GM23248 (cell line): ENCODE measurements around the gene KCNQ5. TPM values are rescaled to one million over a fixed set of nuclear protein-coding genes. Genes with fewer than 3 reads are reported as not detected.

ENCODE experiments used
- DNase-seq: peaks from one replicate; pipeline ENCODE4 v3.0.0-alpha.2; 2015
- H2AFZ ChIP-seq: fragments of 200-600 bp; sonication (generic); 2 replicates; pipeline ENCODE4 v1.6.1; 2016; ENCODE audit warnings: antibody characterized with exemption
- H3F3A ChIP-seq: fragments of 200-600 bp; sonication (generic); 2 replicates; pipeline ENCODE4 v1.6.1; 2016; ENCODE audit warnings: mild to moderate bottlenecking, antibody characterized with exemption, mixed run types; ENCODE audit not compliant: insufficient read depth
- H3K27ac ChIP-seq: fragments of 200-600 bp; sonication (generic); 2 replicates; pipeline ENCODE4 v1.5.1; 2016; ENCODE audit warnings: mild to moderate bottlenecking
- H3K27me3 ChIP-seq: fragments of 200-600 bp; sonication (generic); replicated peaks from 2 replicates; pipeline ENCODE4 v1.6.1; 2016; ENCODE audit warnings: mild to moderate bottlenecking; ENCODE audit not compliant: insufficient read depth
- H3K36me3 ChIP-seq: fragments of 200-600 bp; sonication (generic); 2 replicates; pipeline ENCODE4 v1.6.1; 2016; ENCODE audit warnings: low read depth, mild to moderate bottlenecking
- H3K4me1 ChIP-seq: fragments of 200-600 bp; sonication (generic); 2 replicates; pipeline ENCODE4 v1.6.1; 2016; ENCODE audit warnings: mild to moderate bottlenecking; ENCODE audit not compliant: insufficient read depth
- H3K4me2 ChIP-seq: fragments of 200-600 bp; sonication (generic); one replicate; pipeline ENCODE4 v1.6.1; 2016; ENCODE audit warnings: mild to moderate bottlenecking; ENCODE audit not compliant: unreplicated experiment
- H3K4me3 ChIP-seq: fragments of 200-600 bp; sonication (generic); 2 replicates; pipeline ENCODE4 v1.5.1; 2016; ENCODE audit warnings: mild to moderate bottlenecking
- H3K79me2 ChIP-seq: fragments of 200-600 bp; sonication (generic); 2 replicates; pipeline ENCODE4 v1.6.1; 2016; ENCODE audit warnings: mild to moderate bottlenecking; ENCODE audit not compliant: insufficient read depth
- H3K9ac ChIP-seq: fragments of 200-600 bp; sonication (generic); 2 replicates; pipeline ENCODE4 v1.6.1; 2016; ENCODE audit warnings: mild to moderate bottlenecking
- H3K9me2 ChIP-seq: fragments of 200-600 bp; sonication (generic); 2 replicates; pipeline ENCODE4 v1.6.1; 2016; ENCODE audit warnings: mixed run types, mild to moderate bottlenecking, moderate library complexity; ENCODE audit not compliant: insufficient read depth
- H3K9me3 ChIP-seq: fragments of 200-600 bp; sonication (generic); one replicate; pipeline ENCODE4 v1.6.1; 2017; ENCODE audit warnings: low read depth
- H4K20me1 ChIP-seq: fragments of 200-600 bp; sonication (generic); 2 replicates; pipeline ENCODE4 v1.6.0; 2016; ENCODE audit not compliant: insufficient read depth
- EZH2 ChIP-seq: fragments of 200-600 bp; sonication (generic); IDR thresholded peaks from 2 replicates; pipeline ENCODE4 v1.6.1; 2018; ENCODE audit warnings: antibody characterized with exemption, mild to moderate bottlenecking; ENCODE audit not compliant: insufficient read depth, poor library complexity, severe bottlenecking
- EZH2phosphoT487 ChIP-seq: fragments of 200-600 bp; sonication (generic); IDR thresholded peaks from 2 replicates; pipeline ENCODE4 v1.6.1; 2018; ENCODE audit warnings: antibody characterized with exemption, moderate library complexity, mild to moderate bottlenecking, low read depth; ENCODE audit not compliant: insufficient read depth
- WGBS, 2 experiments: methylation state at CpG; one replicate each; pipeline ENCODE4 v1.1.6; 2015 to 2017; ENCODE audit warnings: low lambda C conversion rate in 2 of 2, low coverage in 1 of 2; ENCODE audit errors: missing lambda C conversion rate in 2 of 2; 5-methylcytosine and 5-hydroxymethylcytosine counted together
- in situ Hi-C: fragments of 300-500 bp; cut with MboI; formaldehyde crosslinking; loops from 2 replicates; pipeline ENCODE4 v1.15.0; 2020
- polyA plus RNA-seq: library from polyadenylated mRNA; unstranded; fragments of >200 nt; fragmentation: Nextera tagmentation; extraction: Ambion mirVana; gene quantifications from 2 replicates; pipeline ENCODE4 v1.2.1, GENCODE V29; 2016
- total RNA-seq: library from RNA; depleted of rRNA; stranded (reverse); fragments of >200 nt; shearing (Covaris generic); gene quantifications from 2 replicates; pipeline ENCODE4 v1.2.3, GENCODE V29; 2014

Gene KCNQ5
- total and polyA plus RNA-seq, 2 experiments from 2014 or later: 5.7 to 10.8 TPM

- Histone ChIP-seq H3K9ac (no peak overlapping the region), H2AFZ (no peak overlapping the region), H4K20me1 (no peaks in the 10 kb centered on the region), H3K4me2 (no peak overlapping the region), H3F3A (peaks cover 39% of the 10 kb centered on the region; the same call in 1 of the 2 replicates), H3K4me1 (peaks cover 45% of the 10 kb centered on the region), H3K27me3 (no peaks in the 10 kb centered on the region), H3K79me2 (no peaks in the 10 kb centered on the region), H3K27ac (no peak overlapping the region), H3K9me2 (no peaks in the 10 kb centered on the region), H3K4me3 (no peak overlapping the region), H3K36me3 (no peaks in the 10 kb centered on the region), H3K9me3 (no peaks in the 10 kb centered on the region)
- DNase-seq: no peak
- TF ChIP-seq EZH2phosphoT487: no peak
- no peak for TF ChIP-seq EZH2
- in situ Hi-C loops: no loop called here
These were observed 454.5 kb downstream of the KCNQ5 start for GRCh38 chr6:73076211-73076954.

GRCh38 chr6:73078333-73078862, 456.5 kb downstream of the KCNQ5 start:
- Histone ChIP-seq H3K9me2 (no peaks in the 10 kb centered on the region), H3K27ac (no peak overlapping the region), H3K36me3 (no peaks in the 10 kb centered on the region), H3K27me3 (no peaks in the 10 kb centered on the region), H3K9me3 (no peaks in the 10 kb centered on the region), H3K4me3 (no peak overlapping the region), H4K20me1 (no peaks in the 10 kb centered on the region), H3K79me2 (no peaks in the 10 kb centered on the region), H3K9ac (no peak overlapping the region), H3K4me2 (no peak overlapping the region), H2AFZ (no peak overlapping the region), H3K4me1 (peaks cover 38% of the 10 kb centered on the region), H3F3A (peaks cover 36% of the 10 kb centered on the region; the same call in 1 of the 2 replicates)
- no peak for TF ChIP-seq EZH2phosphoT487
- no peak for TF ChIP-seq EZH2
- in situ Hi-C loops: no loop called here
- DNase-seq: no peak
- 88 to 92% methylated on average over 1 of the region's 1 CpG for WGBS, 2 experiments

- no peak overlapping the region for H2AFZ ChIP-seq
- peak overlapping the region; percentile 35 for H3K4me3 ChIP-seq
- H3K4me2 ChIP-seq: peak overlapping the region; percentile 59
- 43 to 57% methylated on average over 5 of the region's 5 CpGs for WGBS, 2 experiments
- in situ Hi-C loops: no loop called here
- peaks cover 33% of the 10 kb centered on the region for H3K4me1 ChIP-seq
- H3K36me3 ChIP-seq: no peaks in the 10 kb centered on the region
- no peaks in the 10 kb centered on the region for H3K9me2 ChIP-seq
- peak overlapping the region; percentile 73 for H3K27ac ChIP-seq
- H3F3A ChIP-seq: peaks cover 31% of the 10 kb centered on the region; the same call in 1 of the 2 replicates
- H3K9ac ChIP-seq: peak overlapping the region; percentile 36
- peak; percentile 53 for DNase-seq
- no peaks in the 10 kb centered on the region for H4K20me1 ChIP-seq
- no peaks in the 10 kb centered on the region for H3K79me2 ChIP-seq
- no peaks in the 10 kb centered on the region for H3K9me3 ChIP-seq
- H3K27me3 ChIP-seq: no peaks in the 10 kb centered on the region
- TF ChIP-seq EZH2 (no peak), EZH2phosphoT487 (no peak)
These were observed 457.2 kb downstream of the KCNQ5 start for GRCh38 chr6:73078908-73079610.

- Histone ChIP-seq H3K4me3 (peak overlapping the region; percentile 35), H3K9me2 (no peaks in the 10 kb centered on the region; the same call in 1 of the 2 replicates), H3K4me2 (peak overlapping the region; percentile 59), H3K27ac (peak overlapping the region; percentile 73), H3K36me3 (no peaks in the 10 kb centered on the region), H3K9ac (peak overlapping the region; percentile 36), H3F3A (peaks cover 26% of the 10 kb centered on the region; the same call in 1 of the 2 replicates), H2AFZ (no peak overlapping the region), H3K79me2 (no peaks in the 10 kb centered on the region), H4K20me1 (no peaks in the 10 kb centered on the region), H3K4me1 (peaks cover 30% of the 10 kb centered on the region), H3K9me3 (no peaks in the 10 kb centered on the region), H3K27me3 (no peaks in the 10 kb centered on the region)
- DNase-seq: peak; percentile 68
- in situ Hi-C loops: no loop called here
- TF ChIP-seq EZH2phosphoT487 (no peak), EZH2 (no peak)
- 23 to 30% methylated on average over 3 of the region's 3 CpGs for WGBS, 2 experiments
These were observed 457.7 kb downstream of the KCNQ5 start for GRCh38 chr6:73079611-73079955.
